GM06990 (cell line): ENCODE data around the gene ANKRD44.

Source experiments
- DNase-seq: peaks from one replicate; pipeline ENCODE4 v3.0.0-alpha.2; 2011; ENCODE audit not compliant: insufficient read length; ENCODE audit errors: extremely low read depth
- H3K27me3 ChIP-seq: replicated peaks from 2 replicates; pipeline ENCODE4 v1.6.0; 2011; ENCODE audit warnings: low read length; ENCODE audit not compliant: control insufficient read depth, insufficient read depth
- H3K36me3 ChIP-seq: 2 replicates; pipeline ENCODE4 v1.5.1; 2011; ENCODE audit warnings: low read length; ENCODE audit not compliant: control insufficient read depth, insufficient read depth
- H3K4me3 ChIP-seq: replicated peaks from 2 replicates; pipeline ENCODE4 v1.5.1; 2011; ENCODE audit warnings: low read depth, mild to moderate bottlenecking, control low read depth, low read length
- TF ChIP-seq, protein P1 (sequence below): IDR thresholded peaks from 2 replicates; pipeline ENCODE4 v1.5.1; 2011; ENCODE audit warnings: low read length, control low read depth, mild to moderate bottlenecking, inconsistent platforms; ENCODE audit not compliant: insufficient read depth, poor library complexity, severe bottlenecking

ANKRD44 gene

DNA sequence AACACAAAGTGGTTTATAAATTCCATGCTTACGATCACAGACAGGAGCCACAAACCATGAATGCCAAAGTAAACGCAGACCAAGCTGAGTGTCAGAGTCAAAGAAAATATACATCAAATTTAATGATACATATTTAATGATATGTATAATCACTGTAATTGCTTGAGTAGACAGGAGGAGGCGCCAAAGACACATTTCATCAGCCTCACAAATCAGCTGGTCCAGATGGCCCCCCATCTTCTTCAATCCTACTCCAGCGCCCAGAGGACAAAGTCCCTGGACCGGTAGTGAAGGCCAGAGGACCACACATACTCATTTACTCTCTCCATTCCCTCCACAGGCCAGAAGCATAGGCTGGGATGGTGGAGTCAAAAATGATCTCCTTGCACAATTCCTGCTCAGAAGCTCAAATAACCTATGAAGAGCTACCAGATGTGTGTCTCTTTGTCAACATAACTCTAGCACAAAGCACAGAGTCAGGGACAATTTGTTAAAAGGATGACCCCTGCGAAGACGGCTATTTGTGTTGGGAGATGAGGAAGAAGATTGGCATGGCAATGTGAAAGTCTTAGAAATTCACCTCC is 234.7 kb downstream of the ANKRD44 start:
- no peak for DNase-seq
- no peak overlapping the region for H3K4me3 ChIP-seq

DNA sequence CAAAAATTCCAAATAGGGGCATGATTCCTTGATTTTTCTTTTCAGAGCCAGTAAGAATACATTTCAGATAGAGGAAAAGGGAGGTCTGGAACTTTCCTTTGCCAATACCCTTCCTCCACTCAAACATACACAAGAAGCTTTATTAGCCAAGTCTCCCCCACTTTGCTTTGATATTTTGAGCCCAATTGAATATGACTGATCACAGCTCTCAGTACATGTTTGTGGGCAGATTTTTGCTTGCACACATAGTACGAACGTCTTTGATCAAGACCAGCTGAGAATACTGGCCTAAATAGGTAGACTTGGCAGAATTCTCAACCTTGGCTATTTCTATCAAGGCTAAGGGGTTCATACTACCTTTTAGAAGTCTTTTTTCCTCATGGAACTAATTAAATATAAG is 235.3 kb downstream of the ANKRD44 start:
- TF ChIP-seq, protein P1, sequence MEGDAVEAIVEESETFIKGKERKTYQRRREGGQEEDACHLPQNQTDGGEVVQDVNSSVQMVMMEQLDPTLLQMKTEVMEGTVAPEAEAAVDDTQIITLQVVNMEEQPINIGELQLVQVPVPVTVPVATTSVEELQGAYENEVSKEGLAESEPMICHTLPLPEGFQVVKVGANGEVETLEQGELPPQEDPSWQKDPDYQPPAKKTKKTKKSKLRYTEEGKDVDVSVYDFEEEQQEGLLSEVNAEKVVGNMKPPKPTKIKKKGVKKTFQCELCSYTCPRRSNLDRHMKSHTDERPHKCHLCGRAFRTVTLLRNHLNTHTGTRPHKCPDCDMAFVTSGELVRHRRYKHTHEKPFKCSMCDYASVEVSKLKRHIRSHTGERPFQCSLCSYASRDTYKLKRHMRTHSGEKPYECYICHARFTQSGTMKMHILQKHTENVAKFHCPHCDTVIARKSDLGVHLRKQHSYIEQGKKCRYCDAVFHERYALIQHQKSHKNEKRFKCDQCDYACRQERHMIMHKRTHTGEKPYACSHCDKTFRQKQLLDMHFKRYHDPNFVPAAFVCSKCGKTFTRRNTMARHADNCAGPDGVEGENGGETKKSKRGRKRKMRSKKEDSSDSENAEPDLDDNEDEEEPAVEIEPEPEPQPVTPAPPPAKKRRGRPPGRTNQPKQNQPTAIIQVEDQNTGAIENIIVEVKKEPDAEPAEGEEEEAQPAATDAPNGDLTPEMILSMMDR = no peak
- DNase-seq = no peak
- Histone ChIP-seq H3K27me3 (no peaks in the 10 kb centered on the region), H3K36me3 (peaks cover 6% of the 10 kb centered on the region), H3K4me3 (no peak overlapping the region)

More for the DNA sequence above, 234.7 kb downstream of the ANKRD44 start:
- TF ChIP-seq, protein P1 = peak; percentile 38
- Histone ChIP-seq H3K36me3 (peaks cover 11% of the 10 kb centered on the region), H3K27me3 (no peaks in the 10 kb centered on the region)

DNA sequence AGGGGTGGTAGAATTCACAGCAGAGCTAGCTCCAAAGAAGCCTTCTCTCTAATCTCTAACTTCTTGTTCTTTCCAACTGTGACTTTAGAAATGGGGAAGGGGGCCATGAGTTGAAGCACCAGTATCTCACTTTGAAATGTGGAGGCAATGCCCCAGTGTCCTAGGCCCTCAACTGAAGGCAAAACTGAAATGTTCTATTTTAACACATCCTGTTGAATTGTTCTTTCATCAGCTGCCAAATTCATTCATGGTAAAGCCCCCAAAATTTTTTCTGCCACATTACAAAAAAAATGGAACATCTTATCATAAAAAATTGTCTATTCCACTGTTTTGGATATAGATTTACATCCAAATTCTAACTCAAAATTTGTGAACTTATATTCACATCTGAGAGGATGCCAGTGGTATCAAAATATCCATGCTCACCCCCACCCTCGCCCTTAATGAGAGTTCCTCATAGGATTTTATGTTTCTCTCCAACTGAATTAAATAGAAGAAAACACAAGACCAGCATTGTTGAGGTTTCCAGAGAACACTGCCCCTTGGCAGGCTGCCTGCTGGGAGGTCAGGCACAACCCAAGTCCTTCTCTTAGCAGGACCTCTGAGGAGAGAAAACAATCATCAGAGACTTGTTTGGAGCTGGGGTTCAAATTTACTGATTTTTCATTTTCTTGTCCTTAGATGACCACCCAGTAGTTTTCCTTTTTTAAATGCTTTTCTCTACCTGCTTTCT is 236.7 kb downstream of the ANKRD44 start:
- TF ChIP-seq, protein P1 = no peak
- DNase-seq = no peak
- no peaks in the 10 kb centered on the region for H3K27me3 ChIP-seq

DNA sequence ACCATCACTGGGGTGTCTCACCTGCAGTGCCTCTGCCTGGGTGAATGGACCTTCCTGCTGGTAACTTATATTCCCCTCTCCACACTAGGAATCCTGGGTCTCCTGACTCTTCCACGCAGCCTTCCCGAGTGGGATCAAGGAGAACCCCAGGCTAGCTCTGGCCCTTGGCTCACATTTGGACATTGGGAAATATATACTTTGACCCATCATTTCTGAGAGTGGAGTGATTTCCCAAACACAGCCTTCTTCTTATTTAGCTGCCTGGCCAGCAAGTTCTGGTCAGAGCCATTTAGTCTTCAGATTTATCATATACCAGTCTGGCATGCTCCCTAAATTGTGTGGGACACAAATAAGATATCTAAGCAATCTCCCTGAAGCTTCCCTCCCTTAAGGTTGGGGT is 237.3 kb downstream of the ANKRD44 start:
- peaks cover 3% of the 10 kb centered on the region; the same call in 1 of the 2 replicates for H3K36me3 ChIP-seq
- TF ChIP-seq, protein P1 = no peak

More for the DNA sequence above, 236.7 kb downstream of the ANKRD44 start:
- H3K36me3 ChIP-seq = peaks cover 3% of the 10 kb centered on the region; the same call in 1 of the 2 replicates
- H3K4me3 ChIP-seq = no peak overlapping the region

DNA sequence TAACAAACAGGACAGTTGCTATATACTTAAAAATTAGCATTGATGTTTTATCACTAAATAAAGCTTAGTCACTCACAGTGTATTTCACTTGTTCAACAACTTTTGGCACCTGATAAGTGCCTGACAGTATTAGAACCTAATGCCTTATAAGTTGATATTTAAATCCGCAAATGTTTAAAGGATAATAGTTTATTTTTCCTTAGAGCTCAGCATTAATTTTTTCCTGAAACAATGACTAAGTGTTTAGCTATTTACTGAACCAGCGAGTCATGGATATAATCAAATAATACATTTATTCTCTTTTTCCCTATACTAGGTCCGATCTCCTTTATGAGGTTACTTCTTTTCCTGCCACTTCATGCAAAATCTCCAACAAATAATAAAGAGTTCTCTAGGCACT is 238.0 kb downstream of the ANKRD44 start:
- H3K36me3 ChIP-seq = peaks cover 2% of the 10 kb centered on the region; the same call in 1 of the 2 replicates
- DNase-seq = no peak
- TF ChIP-seq, protein P1 = no peak
- H3K4me3 ChIP-seq = no peak overlapping the region
- no peaks in the 10 kb centered on the region for H3K27me3 ChIP-seq

More for the DNA sequence above, 237.3 kb downstream of the ANKRD44 start:
- Histone ChIP-seq H3K4me3 (no peak overlapping the region), H3K27me3 (no peaks in the 10 kb centered on the region)
- DNase-seq = no peak
